ENCODE data around the gene SHB. TPM values are rescaled to one million over a fixed set of nuclear protein-coding genes. Genes with fewer than 3 reads are reported as not detected.

Gene SHB
- total RNA-seq, 1 experiment from 2014 or later: 23.8 TPM

- H3K9me2 ChIP-seq (ENCODE audit: insufficient read depth): no peaks in the 10 kb centered on the region
- no peak for DNase-seq
- H3K36me3 ChIP-seq (ENCODE audit: low read depth): no peaks in the 10 kb centered on the region; the same call in 1 of the 2 replicates
- no peak overlapping the region for H3K4me2 ChIP-seq
- H3K79me2 ChIP-seq (ENCODE audit: low read depth): peaks cover 33% of the 10 kb centered on the region
- peaks cover 52% of the 10 kb centered on the region for H3K4me1 ChIP-seq (replicated peaks; ENCODE audit: insufficient read depth)
- no peak overlapping the region for H3K4me3 ChIP-seq
- no TSS peak for BruUV-seq (replicated peaks)
- H2AFZ ChIP-seq: no peak overlapping the region
- ChIA-PET POLR2A (ENCODE audit: unreplicated experiment) (no interaction called here), CTCF (no interaction called here)
- no peaks in the 10 kb centered on the region for H3K27me3 ChIP-seq (ENCODE audit: insufficient read depth, low read depth)
- intact Hi-C loops (cut with micrococcal nuclease; ENCODE audit: unreplicated experiment): no loop called here
- TF ChIP-seq, protein P1, sequence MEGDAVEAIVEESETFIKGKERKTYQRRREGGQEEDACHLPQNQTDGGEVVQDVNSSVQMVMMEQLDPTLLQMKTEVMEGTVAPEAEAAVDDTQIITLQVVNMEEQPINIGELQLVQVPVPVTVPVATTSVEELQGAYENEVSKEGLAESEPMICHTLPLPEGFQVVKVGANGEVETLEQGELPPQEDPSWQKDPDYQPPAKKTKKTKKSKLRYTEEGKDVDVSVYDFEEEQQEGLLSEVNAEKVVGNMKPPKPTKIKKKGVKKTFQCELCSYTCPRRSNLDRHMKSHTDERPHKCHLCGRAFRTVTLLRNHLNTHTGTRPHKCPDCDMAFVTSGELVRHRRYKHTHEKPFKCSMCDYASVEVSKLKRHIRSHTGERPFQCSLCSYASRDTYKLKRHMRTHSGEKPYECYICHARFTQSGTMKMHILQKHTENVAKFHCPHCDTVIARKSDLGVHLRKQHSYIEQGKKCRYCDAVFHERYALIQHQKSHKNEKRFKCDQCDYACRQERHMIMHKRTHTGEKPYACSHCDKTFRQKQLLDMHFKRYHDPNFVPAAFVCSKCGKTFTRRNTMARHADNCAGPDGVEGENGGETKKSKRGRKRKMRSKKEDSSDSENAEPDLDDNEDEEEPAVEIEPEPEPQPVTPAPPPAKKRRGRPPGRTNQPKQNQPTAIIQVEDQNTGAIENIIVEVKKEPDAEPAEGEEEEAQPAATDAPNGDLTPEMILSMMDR (conservative IDR thresholded peaks at IDR 0.05): no peak
- TF ChIP-seq EZH2 (IDR thresholded peaks at IDR 0.05; ENCODE audit: low read depth): no peak
- no peaks in the 10 kb centered on the region for H3K9me3 ChIP-seq (ENCODE audit: insufficient read depth, low read depth)
- peaks cover 42% of the 10 kb centered on the region for H3F3A ChIP-seq (ENCODE audit: insufficient read depth, low read depth)
- no peak overlapping the region; the same call in 1 of the 2 replicates for H3K27ac ChIP-seq
- 0 out of 2 replicates have a peak, but pooled peaks cover 4% of the 10 kb centered on the region for H4K20me1 ChIP-seq (ENCODE audit: insufficient read depth)
Observed at GRCh38 chr9:37969558-37970300, 99.3 kb downstream of the SHB start.

DNA sequence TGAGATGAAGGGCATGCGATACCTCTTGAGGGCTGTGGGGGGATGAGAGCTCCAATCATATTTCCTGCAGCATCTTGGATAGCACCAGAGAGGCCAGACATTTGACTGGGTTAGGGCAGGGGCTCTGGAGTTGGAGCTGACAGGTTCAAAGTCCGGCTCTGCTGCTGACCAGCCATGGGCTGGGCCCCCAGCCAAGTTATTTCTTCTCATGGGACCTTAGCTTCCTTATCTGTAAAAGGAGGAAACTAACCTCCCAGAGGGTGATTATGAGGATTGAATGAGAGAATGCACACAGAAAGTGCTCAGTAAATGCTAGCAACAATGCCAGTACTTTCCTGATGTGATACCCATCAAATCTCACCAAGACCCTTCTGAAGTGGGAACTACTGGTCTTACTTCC is 99.9 kb downstream of the SHB start:
- Histone ChIP-seq H2AFZ (no peak overlapping the region), H3K36me3 (ENCODE audit: low read depth) (no peaks in the 10 kb centered on the region; the same call in 1 of the 2 replicates), H3K4me3 (no peak overlapping the region), H3K79me2 (ENCODE audit: low read depth) (peaks cover 33% of the 10 kb centered on the region), H3K4me2 (no peak overlapping the region), H3K27me3 (ENCODE audit: insufficient read depth, low read depth) (no peaks in the 10 kb centered on the region), H3F3A (ENCODE audit: insufficient read depth, low read depth) (peaks cover 48% of the 10 kb centered on the region), H3K27ac (peak overlapping the region; percentile 87; the same call in 1 of the 2 replicates), H3K9me2 (ENCODE audit: insufficient read depth) (no peaks in the 10 kb centered on the region), H4K20me1 (ENCODE audit: insufficient read depth) (0 out of 2 replicates have a peak, but pooled peaks cover 5% of the 10 kb centered on the region), H3K4me1 (replicated peaks; ENCODE audit: insufficient read depth) (peaks cover 57% of the 10 kb centered on the region), H3K9me3 (ENCODE audit: insufficient read depth, low read depth) (no peaks in the 10 kb centered on the region)
- TF ChIP-seq, protein P1 (conservative IDR thresholded peaks at IDR 0.05): no peak
- no peak for TF ChIP-seq EZH2 (IDR thresholded peaks at IDR 0.05; ENCODE audit: low read depth)
- no TSS peak for BruUV-seq (replicated peaks)
- no peak for DNase-seq
- CTCF ChIA-PET: no interaction called here
- intact Hi-C loops (cut with micrococcal nuclease; ENCODE audit: unreplicated experiment): no loop called here
- POLR2A ChIA-PET (ENCODE audit: unreplicated experiment): no interaction called here

GRCh38 chr9:37968228-37968701 is 100.8 kb downstream of the SHB start:
- Histone ChIP-seq H3K27me3 (ENCODE audit: insufficient read depth, low read depth) (no peaks in the 10 kb centered on the region), H3K27ac (peak overlapping the region; percentile 87), H3K79me2 (ENCODE audit: low read depth) (peaks cover 40% of the 10 kb centered on the region), H3K9me3 (ENCODE audit: insufficient read depth, low read depth) (no peaks in the 10 kb centered on the region), H3F3A (ENCODE audit: insufficient read depth, low read depth) (peaks cover 57% of the 10 kb centered on the region), H2AFZ (no peak overlapping the region), H3K4me3 (no peak overlapping the region), H3K4me2 (peak overlapping the region; percentile 48; the same call in 1 of the 2 replicates), H3K4me1 (replicated peaks; ENCODE audit: insufficient read depth) (peaks cover 65% of the 10 kb centered on the region), H3K36me3 (ENCODE audit: low read depth) (no peaks in the 10 kb centered on the region; the same call in 1 of the 2 replicates), H4K20me1 (ENCODE audit: insufficient read depth) (peaks cover 10% of the 10 kb centered on the region; the same call in 1 of the 2 replicates), H3K9me2 (ENCODE audit: insufficient read depth) (no peaks in the 10 kb centered on the region)
- DNase-seq: no peak
- POLR2A ChIA-PET (ENCODE audit: unreplicated experiment): no interaction called here
- no TSS peak for BruUV-seq (replicated peaks)
- TF ChIP-seq, protein P1 (conservative IDR thresholded peaks at IDR 0.05): no peak
- TF ChIP-seq EZH2 (IDR thresholded peaks at IDR 0.05; ENCODE audit: low read depth): no peak
- CTCF ChIA-PET: no interaction called here
- intact Hi-C loops (cut with micrococcal nuclease; ENCODE audit: unreplicated experiment): no loop called here
